GM19452 (cell line): ENCODE data around the gene USP24.
"Not testable (repeated sequence)": the region's sequence is repeated elsewhere in the genome, so short reads cannot be mapped to it uniquely, and the experiment has no call there.

Experiments used
- ATAC-seq: cut with Tn5 transposase; IDR thresholded peaks from one replicate; pipeline ENCODE4 v1.9.1; 2021; ENCODE audit not compliant: unreplicated experiment

The USP24 gene

DNA sequence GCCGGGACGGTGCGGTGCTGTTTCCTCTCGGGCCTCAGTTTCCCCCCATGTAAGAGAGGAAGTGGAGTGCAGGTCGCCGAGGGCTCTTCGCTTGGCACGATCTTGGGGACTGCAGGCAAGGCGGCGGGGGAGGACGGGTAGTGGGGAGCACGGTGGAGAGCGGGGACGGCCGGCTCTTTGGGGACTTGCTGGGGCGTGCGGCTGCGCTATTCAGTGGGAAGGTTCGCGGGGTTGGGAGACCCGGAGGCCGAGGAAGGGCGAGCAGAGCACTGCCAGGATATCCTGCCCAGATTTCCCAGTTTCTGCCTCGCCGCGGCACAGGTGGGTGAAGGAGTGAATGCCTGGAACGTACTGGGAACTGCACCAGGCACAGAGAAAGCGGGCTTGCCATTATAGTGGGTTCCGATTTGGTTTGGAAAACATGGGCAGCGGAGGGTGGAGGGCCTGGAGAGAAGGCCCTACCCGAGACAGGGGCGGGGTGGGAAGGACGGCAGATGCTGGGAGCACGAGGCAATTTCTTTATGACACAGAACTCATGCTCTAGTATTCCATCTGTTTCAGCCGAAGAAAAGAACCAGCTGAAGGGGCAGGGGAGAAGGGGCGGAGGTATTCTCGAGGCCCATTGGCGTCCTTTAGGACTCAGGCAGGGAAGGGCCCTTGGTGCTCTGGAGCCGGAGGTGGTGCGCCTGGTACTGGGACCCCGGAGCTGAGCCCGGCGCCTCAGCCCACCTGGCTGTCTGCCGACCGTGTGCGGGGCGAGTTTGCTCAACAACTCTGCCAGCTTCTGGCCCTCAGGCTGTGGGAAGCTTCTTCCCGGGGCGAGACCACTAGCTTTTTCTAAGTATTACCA lies 174.9 kb downstream of the USP24 start:
- ATAC-seq: no peak

DNA sequence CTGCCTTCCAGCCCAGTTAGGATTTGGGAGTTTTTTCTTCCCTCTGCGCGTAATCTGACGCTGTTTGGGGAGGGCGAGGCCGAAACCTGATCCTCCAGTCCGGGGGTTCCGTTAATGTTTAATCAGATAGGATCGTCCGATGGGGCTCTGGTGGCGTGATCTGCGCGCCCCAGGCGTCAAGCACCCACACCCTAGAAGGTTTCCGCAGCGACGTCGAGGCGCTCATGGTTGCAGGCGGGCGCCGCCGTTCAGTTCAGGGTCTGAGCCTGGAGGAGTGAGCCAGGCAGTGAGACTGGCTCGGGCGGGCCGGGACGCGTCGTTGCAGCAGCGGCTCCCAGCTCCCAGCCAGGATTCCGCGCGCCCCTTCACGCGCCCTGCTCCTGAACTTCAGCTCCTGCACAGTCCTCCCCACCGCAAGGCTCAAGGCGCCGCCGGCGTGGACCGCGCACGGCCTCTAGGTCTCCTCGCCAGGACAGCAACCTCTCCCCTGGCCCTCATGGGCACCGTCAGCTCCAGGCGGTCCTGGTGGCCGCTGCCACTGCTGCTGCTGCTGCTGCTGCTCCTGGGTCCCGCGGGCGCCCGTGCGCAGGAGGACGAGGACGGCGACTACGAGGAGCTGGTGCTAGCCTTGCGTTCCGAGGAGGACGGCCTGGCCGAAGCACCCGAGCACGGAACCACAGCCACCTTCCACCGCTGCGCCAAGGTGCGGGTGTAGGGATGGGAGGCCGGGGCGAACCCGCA lies 175.7 kb downstream of the USP24 start, which contains the start of gene PCSK9:
Gene PCSK9 (plus strand): TSS at position 207 of the 741 bp plus-strand sequence. CDS start 290 bp downstream, at position 497.
- ATAC-seq: no peak

DNA sequence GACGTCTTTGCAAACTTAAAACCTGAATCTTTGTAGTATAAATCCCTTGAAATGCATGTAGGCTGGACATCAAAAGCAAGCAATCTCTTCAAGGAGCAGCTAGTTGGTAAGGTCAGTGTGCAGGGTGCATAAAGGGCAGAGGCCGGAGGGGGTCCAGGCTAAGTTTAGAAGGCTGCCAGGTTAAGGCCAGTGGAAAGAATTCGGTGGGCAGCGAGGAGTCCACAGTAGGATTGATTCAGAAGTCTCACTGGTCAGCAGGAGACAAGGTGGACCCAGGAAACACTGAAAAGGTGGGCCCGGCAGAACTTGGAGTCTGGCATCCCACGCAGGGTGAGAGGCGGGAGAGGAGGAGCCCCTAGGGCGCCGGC lies 176.2 kb downstream of the USP24 start:
- no peak for ATAC-seq

GRCh38 chr1:55038552-55038838 lies 176.7 kb downstream of the USP24 start:
- ATAC-seq: no peak

GRCh38 chr1:55037733-55038551 lies 177.2 kb downstream of the USP24 start:
- no peak for ATAC-seq

- no peak for ATAC-seq
Observed at GRCh38 chr1:55035904-55036303, 179.3 kb downstream of the USP24 start.

- no peak for ATAC-seq
Observed at GRCh38 chr1:55034476-55035133, 180.6 kb downstream of the USP24 start.

DNA sequence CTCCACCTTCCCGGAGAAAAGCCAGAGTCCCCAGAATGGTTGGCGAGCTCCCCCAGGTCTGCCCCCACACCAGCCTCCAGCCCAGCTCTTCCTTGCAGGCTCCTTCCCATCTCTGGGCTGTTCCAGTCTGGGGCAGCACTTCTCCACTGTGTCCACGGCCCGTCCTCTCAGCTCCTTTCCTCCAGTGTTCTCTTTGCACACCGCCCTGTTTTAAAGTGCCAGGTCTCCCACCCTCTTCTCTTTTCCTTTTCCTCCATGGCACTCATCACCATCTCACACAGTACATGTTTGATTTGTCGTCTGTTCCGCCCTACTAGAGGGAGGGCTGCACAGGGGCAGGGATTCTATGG lies 181.9 kb downstream of the USP24 start:
- no peak for ATAC-seq

DNA sequence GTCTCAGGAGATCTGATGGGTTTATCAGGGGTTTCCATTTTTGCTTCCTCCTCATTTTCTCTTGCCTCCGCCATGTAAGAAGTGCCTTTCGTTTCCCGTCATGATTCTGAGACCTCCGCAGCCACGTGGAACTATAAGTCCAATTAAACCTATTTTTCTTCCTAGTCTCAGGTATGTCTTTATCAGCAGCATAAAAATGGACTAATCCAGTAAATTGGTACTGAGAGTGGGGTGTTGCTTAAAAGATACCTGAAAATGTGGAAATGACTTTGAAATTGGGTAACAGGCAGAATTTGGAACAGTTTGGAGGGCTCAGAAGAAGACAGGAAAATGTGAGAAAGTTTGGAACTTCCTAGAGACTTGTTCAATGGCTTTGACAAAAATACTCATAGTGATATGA lies 184.1 kb downstream of the USP24 start:
- ATAC-seq: not testable (repeated sequence)

DNA sequence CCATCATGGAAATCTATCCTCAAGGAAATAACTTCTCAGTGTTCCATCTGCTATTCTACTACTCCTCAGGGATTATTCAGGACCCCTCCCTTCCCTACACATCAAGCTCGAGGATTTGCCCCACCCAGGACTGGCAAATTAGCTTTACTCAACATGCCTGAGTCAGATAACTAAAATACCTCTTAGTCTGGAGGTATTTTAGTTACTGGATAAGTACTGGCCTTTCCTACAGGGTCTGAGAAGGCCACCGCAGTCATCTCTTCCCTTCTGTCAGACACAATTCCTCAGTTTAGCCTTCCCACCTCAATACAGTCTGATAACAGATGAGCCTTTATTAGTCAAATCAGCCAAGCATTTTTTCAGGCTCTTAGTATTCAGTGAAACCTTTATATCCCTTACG lies 188.5 kb downstream of the USP24 start:
- not testable (repeated sequence) for ATAC-seq

- ATAC-seq: not testable (repeated sequence)
Observed at GRCh38 chr1:55024163-55024562, 191.0 kb downstream of the USP24 start.

GRCh38 chr1:55021942-55022546 lies 193.1 kb downstream of the USP24 start:
- ATAC-seq: peak; percentile 76

DNA sequence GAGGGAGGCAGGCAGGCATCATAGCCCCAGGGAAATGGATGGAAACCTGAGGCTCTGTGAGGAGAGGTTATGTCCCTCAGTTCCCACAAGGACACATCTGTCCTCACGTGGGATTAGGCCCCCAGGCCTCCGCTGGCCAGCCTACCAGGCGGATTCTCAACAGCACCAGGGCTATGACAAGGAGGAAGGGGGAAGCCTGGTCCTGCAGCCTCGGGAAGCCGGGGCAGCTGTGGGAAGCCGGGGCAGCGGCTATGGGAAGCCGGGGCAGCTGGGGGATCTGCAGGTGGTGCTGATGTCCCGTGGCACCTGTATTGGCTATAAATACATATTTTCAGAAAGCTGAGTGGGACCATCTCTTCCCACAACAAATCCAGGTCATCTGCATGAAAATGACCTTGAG lies 196.8 kb downstream of the USP24 start:
- no peak for ATAC-seq
